ENCODE data around the gene CCDC3. TPM values are rescaled to one million over a fixed set of nuclear protein-coding genes. Genes with fewer than 3 reads are reported as not detected.

Gene CCDC3
- polyA plus RNA-seq, 1 donor from 2014 or later, result 3.8 TPM

DNA sequence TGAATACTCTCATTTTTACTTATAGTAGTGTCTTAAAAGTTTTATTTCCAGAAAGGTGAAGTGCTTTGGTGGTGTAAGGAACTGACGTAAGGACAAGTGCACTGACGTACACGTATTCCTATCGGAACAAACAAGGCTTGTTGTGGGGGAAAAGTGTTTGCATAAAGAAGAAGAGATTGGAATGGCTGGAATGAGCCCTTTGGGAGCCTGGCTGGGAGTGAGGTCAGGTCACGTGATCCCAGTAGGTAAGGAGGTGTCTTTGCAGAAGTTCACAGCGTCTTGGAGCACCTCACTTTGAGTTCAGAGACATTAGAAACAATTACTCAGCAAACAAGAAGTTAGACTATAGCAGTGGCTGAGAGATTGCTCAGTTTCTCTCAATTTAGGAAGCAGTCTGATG is 104.2 kb downstream of the CCDC3 start:
- TF ChIP-seq EZH2 (IDR thresholded peaks at IDR 0.05; ENCODE audit: borderline replicate concordance, insufficient read depth, low read length, poor library complexity, severe bottlenecking) (no peak), EP300 (conservative IDR thresholded peaks at IDR 0.05; ENCODE audit: poor library complexity, severe bottlenecking) (no peak), MXI1 (conservative IDR thresholded peaks at IDR 0.05; ENCODE audit: poor library complexity, severe bottlenecking) (no peak), SMC3 (conservative IDR thresholded peaks at IDR 0.05; ENCODE audit: poor library complexity) (no peak), POLR2AphosphoS5 (IDR thresholded peaks at IDR 0.05) (no peak), TAF1 (IDR thresholded peaks at IDR 0.05; ENCODE audit: low read depth) (no peak), RAD21 (conservative IDR thresholded peaks at IDR 0.05) (no peak)
- TF ChIP-seq, protein P1, sequence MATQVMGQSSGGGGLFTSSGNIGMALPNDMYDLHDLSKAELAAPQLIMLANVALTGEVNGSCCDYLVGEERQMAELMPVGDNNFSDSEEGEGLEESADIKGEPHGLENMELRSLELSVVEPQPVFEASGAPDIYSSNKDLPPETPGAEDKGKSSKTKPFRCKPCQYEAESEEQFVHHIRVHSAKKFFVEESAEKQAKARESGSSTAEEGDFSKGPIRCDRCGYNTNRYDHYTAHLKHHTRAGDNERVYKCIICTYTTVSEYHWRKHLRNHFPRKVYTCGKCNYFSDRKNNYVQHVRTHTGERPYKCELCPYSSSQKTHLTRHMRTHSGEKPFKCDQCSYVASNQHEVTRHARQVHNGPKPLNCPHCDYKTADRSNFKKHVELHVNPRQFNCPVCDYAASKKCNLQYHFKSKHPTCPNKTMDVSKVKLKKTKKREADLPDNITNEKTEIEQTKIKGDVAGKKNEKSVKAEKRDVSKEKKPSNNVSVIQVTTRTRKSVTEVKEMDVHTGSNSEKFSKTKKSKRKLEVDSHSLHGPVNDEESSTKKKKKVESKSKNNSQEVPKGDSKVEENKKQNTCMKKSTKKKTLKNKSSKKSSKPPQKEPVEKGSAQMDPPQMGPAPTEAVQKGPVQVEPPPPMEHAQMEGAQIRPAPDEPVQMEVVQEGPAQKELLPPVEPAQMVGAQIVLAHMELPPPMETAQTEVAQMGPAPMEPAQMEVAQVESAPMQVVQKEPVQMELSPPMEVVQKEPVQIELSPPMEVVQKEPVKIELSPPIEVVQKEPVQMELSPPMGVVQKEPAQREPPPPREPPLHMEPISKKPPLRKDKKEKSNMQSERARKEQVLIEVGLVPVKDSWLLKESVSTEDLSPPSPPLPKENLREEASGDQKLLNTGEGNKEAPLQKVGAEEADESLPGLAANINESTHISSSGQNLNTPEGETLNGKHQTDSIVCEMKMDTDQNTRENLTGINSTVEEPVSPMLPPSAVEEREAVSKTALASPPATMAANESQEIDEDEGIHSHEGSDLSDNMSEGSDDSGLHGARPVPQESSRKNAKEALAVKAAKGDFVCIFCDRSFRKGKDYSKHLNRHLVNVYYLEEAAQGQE (IDR thresholded peaks at IDR 0.05; ENCODE audit: borderline replicate concordance), result no peak
- TF ChIP-seq, protein P2, sequence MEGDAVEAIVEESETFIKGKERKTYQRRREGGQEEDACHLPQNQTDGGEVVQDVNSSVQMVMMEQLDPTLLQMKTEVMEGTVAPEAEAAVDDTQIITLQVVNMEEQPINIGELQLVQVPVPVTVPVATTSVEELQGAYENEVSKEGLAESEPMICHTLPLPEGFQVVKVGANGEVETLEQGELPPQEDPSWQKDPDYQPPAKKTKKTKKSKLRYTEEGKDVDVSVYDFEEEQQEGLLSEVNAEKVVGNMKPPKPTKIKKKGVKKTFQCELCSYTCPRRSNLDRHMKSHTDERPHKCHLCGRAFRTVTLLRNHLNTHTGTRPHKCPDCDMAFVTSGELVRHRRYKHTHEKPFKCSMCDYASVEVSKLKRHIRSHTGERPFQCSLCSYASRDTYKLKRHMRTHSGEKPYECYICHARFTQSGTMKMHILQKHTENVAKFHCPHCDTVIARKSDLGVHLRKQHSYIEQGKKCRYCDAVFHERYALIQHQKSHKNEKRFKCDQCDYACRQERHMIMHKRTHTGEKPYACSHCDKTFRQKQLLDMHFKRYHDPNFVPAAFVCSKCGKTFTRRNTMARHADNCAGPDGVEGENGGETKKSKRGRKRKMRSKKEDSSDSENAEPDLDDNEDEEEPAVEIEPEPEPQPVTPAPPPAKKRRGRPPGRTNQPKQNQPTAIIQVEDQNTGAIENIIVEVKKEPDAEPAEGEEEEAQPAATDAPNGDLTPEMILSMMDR (IDR thresholded peaks at IDR 0.05; ENCODE audit: poor library complexity, severe bottlenecking), result no peak
- no peaks in the 10 kb centered on the region for H3K79me2 ChIP-seq (replicated peaks; ENCODE audit: insufficient read depth, low read length)
- no peak overlapping the region for H2AFZ ChIP-seq (ENCODE audit: low read depth, low read length)
- H3F3A ChIP-seq (ENCODE audit: insufficient read depth, low read length, poor library complexity, severe bottlenecking), result no peaks in the 10 kb centered on the region
- H3K4me3 ChIP-seq (ENCODE audit: low read length), result no peak overlapping the region
- H3K9me2 ChIP-seq (ENCODE audit: insufficient read depth, low read length), result no peaks in the 10 kb centered on the region
- H3K9me3 ChIP-seq (ENCODE audit: low read length), result peaks cover 12% of the 10 kb centered on the region
- no peaks in the 10 kb centered on the region for H3K36me3 ChIP-seq (ENCODE audit: insufficient read depth, low read length)
- H3K4me2 ChIP-seq (ENCODE audit: low read length), result no peak overlapping the region
- H4K20me1 ChIP-seq (ENCODE audit: insufficient read depth), result no peaks in the 10 kb centered on the region
- no peaks in the 10 kb centered on the region for H3K27me3 ChIP-seq (ENCODE audit: insufficient read depth, low read depth, low read length)
- no peak overlapping the region for H3K9ac ChIP-seq (ENCODE audit: low read length)
- H3K27ac ChIP-seq (ENCODE audit: low read length), result no peak overlapping the region

DNA sequence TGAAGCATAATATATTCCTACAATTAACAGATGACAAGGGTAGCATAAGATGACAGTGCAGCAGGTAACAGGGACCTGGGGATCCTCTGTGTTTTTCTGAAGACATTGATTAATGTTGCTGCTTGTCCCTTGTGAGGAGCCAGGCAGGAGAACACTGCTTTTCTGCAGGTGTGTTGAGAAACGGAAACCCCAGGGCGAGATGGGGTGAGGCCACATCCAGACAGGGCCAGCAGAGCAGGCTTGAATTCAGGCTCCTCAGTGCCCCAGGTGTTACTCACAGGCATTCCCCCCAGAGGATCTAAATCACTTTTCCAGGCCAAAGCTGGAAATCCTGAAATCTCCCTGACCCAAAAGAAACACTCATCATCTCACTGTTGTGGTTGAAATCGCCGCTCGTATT is 105.3 kb downstream of the CCDC3 start:
- no peak overlapping the region for H3K27ac ChIP-seq (ENCODE audit: low read length)
- H3K79me2 ChIP-seq (replicated peaks; ENCODE audit: insufficient read depth, low read length), result no peaks in the 10 kb centered on the region
- no peaks in the 10 kb centered on the region for H3K27me3 ChIP-seq (ENCODE audit: insufficient read depth, low read depth, low read length)
- H2AFZ ChIP-seq (ENCODE audit: low read depth, low read length), result no peak overlapping the region
- H3K9ac ChIP-seq (ENCODE audit: low read length), result no peak overlapping the region
- H3K9me3 ChIP-seq (ENCODE audit: low read length), result peaks cover 12% of the 10 kb centered on the region
- H3F3A ChIP-seq (ENCODE audit: insufficient read depth, low read length, poor library complexity, severe bottlenecking), result no peaks in the 10 kb centered on the region
- no peaks in the 10 kb centered on the region for H3K36me3 ChIP-seq (ENCODE audit: insufficient read depth, low read length)
- H3K9me2 ChIP-seq (ENCODE audit: insufficient read depth, low read length), result no peaks in the 10 kb centered on the region
- no peak for TF ChIP-seq TAF1 (IDR thresholded peaks at IDR 0.05; ENCODE audit: low read depth)
- H4K20me1 ChIP-seq (ENCODE audit: insufficient read depth), result no peaks in the 10 kb centered on the region
- H3K4me2 ChIP-seq (ENCODE audit: low read length), result no peak overlapping the region
- no peak overlapping the region for H3K4me3 ChIP-seq (ENCODE audit: low read length)

DNA sequence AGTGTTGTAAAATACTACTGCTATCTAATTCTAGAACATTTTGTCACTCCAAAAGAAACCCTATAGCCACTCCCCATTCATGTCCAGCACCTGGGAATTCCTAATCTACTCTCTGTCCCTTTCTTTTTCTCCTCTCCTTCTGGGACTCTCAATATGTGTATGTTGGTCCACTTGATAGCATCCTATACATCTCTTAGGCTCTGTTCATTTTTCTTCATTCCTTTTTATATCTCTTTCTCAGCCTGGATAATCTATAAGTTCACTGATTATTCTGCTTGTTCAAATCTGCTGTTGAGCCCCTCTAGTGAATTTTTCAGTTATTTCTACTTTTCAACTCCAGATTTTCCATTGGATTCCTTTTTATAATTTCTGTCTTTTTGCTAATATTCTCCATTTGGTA is 108.6 kb downstream of the CCDC3 start:
- no peak for TF ChIP-seq TAF1 (IDR thresholded peaks at IDR 0.05; ENCODE audit: low read depth)
- TF ChIP-seq, protein P1 (IDR thresholded peaks at IDR 0.05; ENCODE audit: borderline replicate concordance), result no peak
- no peak for TF ChIP-seq SMC3 (conservative IDR thresholded peaks at IDR 0.05; ENCODE audit: poor library complexity)
- TF ChIP-seq EP300 (conservative IDR thresholded peaks at IDR 0.05; ENCODE audit: poor library complexity, severe bottlenecking), result no peak
- TF ChIP-seq POLR2AphosphoS5 (IDR thresholded peaks at IDR 0.05), result no peak
- TF ChIP-seq MXI1 (conservative IDR thresholded peaks at IDR 0.05; ENCODE audit: poor library complexity, severe bottlenecking), result no peak
- no peak for TF ChIP-seq RAD21 (conservative IDR thresholded peaks at IDR 0.05)
- TF ChIP-seq, protein P2 (IDR thresholded peaks at IDR 0.05; ENCODE audit: poor library complexity, severe bottlenecking), result no peak
- no peak for TF ChIP-seq EZH2 (IDR thresholded peaks at IDR 0.05; ENCODE audit: borderline replicate concordance, insufficient read depth, low read length, poor library complexity, severe bottlenecking)

More for the DNA sequence above, 108.6 kb downstream of the CCDC3 start:
- no peaks in the 10 kb centered on the region for H3K27me3 ChIP-seq (ENCODE audit: insufficient read depth, low read depth, low read length)
- no peak overlapping the region for H2AFZ ChIP-seq (ENCODE audit: low read depth, low read length)
- no peak overlapping the region for H3K27ac ChIP-seq (ENCODE audit: low read length)
- no peak overlapping the region for H3K4me2 ChIP-seq (ENCODE audit: low read length)
- no peak overlapping the region for H3K4me3 ChIP-seq (ENCODE audit: low read length)
- H3K79me2 ChIP-seq (replicated peaks; ENCODE audit: insufficient read depth, low read length), result no peaks in the 10 kb centered on the region
- H4K20me1 ChIP-seq (ENCODE audit: insufficient read depth), result no peaks in the 10 kb centered on the region
- H3K9ac ChIP-seq (ENCODE audit: low read length), result no peak overlapping the region
- H3K9me2 ChIP-seq (ENCODE audit: insufficient read depth, low read length), result no peaks in the 10 kb centered on the region
- H3K36me3 ChIP-seq (ENCODE audit: insufficient read depth, low read length), result no peaks in the 10 kb centered on the region
- H3F3A ChIP-seq (ENCODE audit: insufficient read depth, low read length, poor library complexity, severe bottlenecking), result no peaks in the 10 kb centered on the region
- H3K9me3 ChIP-seq (ENCODE audit: low read length), result peaks cover 12% of the 10 kb centered on the region

Measured in neural cell (in vitro differentiated cells).